Cardiac muscle cell (in vitro differentiated cells and primary cell): ENCODE data around the gene IFRD2. TPM values are rescaled to one million over a fixed set of nuclear protein-coding genes. Genes with fewer than 3 reads are reported as not detected.

Experiments used
- DNase-seq, 2 donors: peaks; one replicate each; pipeline versions ENCODE4 v3.0.0 to v3.0.0-alpha.2; 2010 to 2017; ENCODE audit warnings: low read depth in 1 of 2, low spot score in 1 of 2
- H3K27ac ChIP-seq: fragments of 200-600 bp; sonication (generic); 2 replicates; pipeline ENCODE4 v1.5.1; 2016
- H3K27me3 ChIP-seq: fragments of 200-600 bp; sonication (generic); 2 replicates; pipeline ENCODE4 v1.6.0; 2016; ENCODE audit warnings: control low read depth
- H3K36me3 ChIP-seq: fragments of 200-600 bp; sonication (generic); 2 replicates; pipeline ENCODE4 v1.5.1; 2016; ENCODE audit warnings: control low read depth
- H3K4me1 ChIP-seq: fragments of 200-600 bp; sonication (generic); 2 replicates; pipeline ENCODE4 v1.8.1; 2017; ENCODE audit warnings: low read depth, mild to moderate bottlenecking, mixed run types
- H3K4me3 ChIP-seq: fragments of 200-600 bp; sonication (generic); 2 replicates; pipeline ENCODE4 v1.5.1; 2016; ENCODE audit warnings: mild to moderate bottlenecking
- H3K9me3 ChIP-seq: fragments of 200-600 bp; sonication (generic); 2 replicates; pipeline ENCODE4 v1.5.1; 2017; ENCODE audit warnings: low read depth, mild to moderate bottlenecking, control low read depth
- CTCF ChIP-seq: IDR thresholded peaks from 2 replicates; pipeline ENCODE4 v1.5.1; 2012; ENCODE audit warnings: low read depth, mild to moderate bottlenecking, low read length
- polyA plus RNA-seq: library from polyadenylated mRNA; unstranded; fragments of >200 nt; fragmentation: Nextera tagmentation; extraction: Ambion mirVana; gene quantifications from 2 replicates; pipeline ENCODE4 v1.2.1, GENCODE V29; 2016
- total RNA-seq: library from RNA; depleted of rRNA; stranded (reverse); fragments of >200 nt; gene quantifications from 2 replicates; pipeline ENCODE4 v1.2.3, GENCODE V29; 2016

The IFRD2 gene
- total and polyA plus RNA-seq, 2 experiments from 2014 or later: 61.0 to 110 TPM

GRCh38 chr3:50319181-50319893 lies 27.1 kb upstream of the IFRD2 start:
- no peak overlapping the region for H3K27ac ChIP-seq
- peaks cover 24% of the 10 kb centered on the region for H3K4me1 ChIP-seq

GRCh38 chr3:50318615-50319014 lies 26.4 kb upstream of the IFRD2 start:
- Histone ChIP-seq H3K4me1 (peaks cover 21% of the 10 kb centered on the region), H3K36me3 (peaks cover 24% of the 10 kb centered on the region), H3K4me3 (no peak overlapping the region), H3K27ac (no peak overlapping the region), H3K9me3 (no peaks in the 10 kb centered on the region), H3K27me3 (no peaks in the 10 kb centered on the region)
- TF ChIP-seq CTCF: no peak
- DNase-seq: no peak

More at GRCh38 chr3:50319181-50319893, 27.1 kb upstream of the IFRD2 start:
- TF ChIP-seq CTCF: no peak
- H3K9me3 ChIP-seq: no peaks in the 10 kb centered on the region
- no peak overlapping the region for H3K4me3 ChIP-seq
- no peak for DNase-seq
- no peaks in the 10 kb centered on the region for H3K27me3 ChIP-seq
- H3K36me3 ChIP-seq: peaks cover 24% of the 10 kb centered on the region

- no peaks in the 10 kb centered on the region for H3K27me3 ChIP-seq
- H3K36me3 ChIP-seq: peaks cover 24% of the 10 kb centered on the region
- DNase-seq: no peak
- H3K9me3 ChIP-seq: no peaks in the 10 kb centered on the region
- no peak for TF ChIP-seq CTCF
- peaks cover 21% of the 10 kb centered on the region for H3K4me1 ChIP-seq
- H3K4me3 ChIP-seq: no peak overlapping the region
- H3K27ac ChIP-seq: no peak overlapping the region
These were observed 25.9 kb upstream of the IFRD2 start for GRCh38 chr3:50318163-50318562.

- H3K4me1 ChIP-seq: peaks cover 15% of the 10 kb centered on the region
- no peak overlapping the region for H3K4me3 ChIP-seq
- H3K27me3 ChIP-seq: no peaks in the 10 kb centered on the region
- no peak for TF ChIP-seq CTCF
- H3K9me3 ChIP-seq: no peaks in the 10 kb centered on the region
- no peak overlapping the region for H3K27ac ChIP-seq
- no peak for DNase-seq
- peaks cover 24% of the 10 kb centered on the region for H3K36me3 ChIP-seq
These were observed 25.1 kb upstream of the IFRD2 start for GRCh38 chr3:50317300-50317699.

GRCh38 chr3:50316657-50317242 lies 24.5 kb upstream of the IFRD2 start:
- TF ChIP-seq CTCF: no peak
- Histone ChIP-seq H3K36me3 (peaks cover 24% of the 10 kb centered on the region), H3K27me3 (no peaks in the 10 kb centered on the region), H3K27ac (no peak overlapping the region), H3K4me3 (no peak overlapping the region), H3K9me3 (no peaks in the 10 kb centered on the region), H3K4me1 (peaks cover 10% of the 10 kb centered on the region)
- DNase-seq: no peak
